NOMO-1 treated with DMSO at 0.1 percent for 48 hours (cell line): ENCODE measurements around the gene SNAP25.

Experiments
- DNase-seq: peaks from one replicate; lab custom pipeline; 2025; ENCODE audit not compliant: unreplicated experiment; lab: John Stamatoyannopoulos, UW

SNAP25 gene

GRCh38 chr20:10261702-10262101 lies 43.1 kb downstream of the SNAP25 start:
- DNase-seq, result no peak

GRCh38 chr20:10263385-10264165 lies 44.9 kb downstream of the SNAP25 start:
- DNase-seq, result peak; percentile 10

- DNase-seq, result no peak
Measured at GRCh38 chr20:10264166-10264558, 45.5 kb downstream of the SNAP25 start.

GRCh38 chr20:10268636-10269035 lies 50.0 kb downstream of the SNAP25 start:
- DNase-seq, result no peak

- no peak for DNase-seq
Measured at GRCh38 chr20:10270630-10271029, 52.0 kb downstream of the SNAP25 start.

GRCh38 chr20:10271494-10272219 lies 53.0 kb downstream of the SNAP25 start:
- no peak for DNase-seq

- DNase-seq, result no peak
Measured at GRCh38 chr20:10276878-10277580, 58.4 kb downstream of the SNAP25 start.

- DNase-seq, result no peak
Measured at GRCh38 chr20:10277616-10278015, 59.0 kb downstream of the SNAP25 start.

- no peak for DNase-seq
Measured at GRCh38 chr20:10278412-10278811, 59.8 kb downstream of the SNAP25 start.

- no peak for DNase-seq
Measured at GRCh38 chr20:10280018-10280908, 61.6 kb downstream of the SNAP25 start.

GRCh38 chr20:10281911-10282310 lies 63.3 kb downstream of the SNAP25 start:
- no peak for DNase-seq

GRCh38 chr20:10282979-10283456 lies 64.4 kb downstream of the SNAP25 start:
- DNase-seq, result no peak

- no peak for DNase-seq
Measured at GRCh38 chr20:10286356-10286755, 67.7 kb downstream of the SNAP25 start.

- DNase-seq, result no peak
Measured at GRCh38 chr20:10288421-10288820, 69.8 kb downstream of the SNAP25 start.

- no peak for DNase-seq
Measured at GRCh38 chr20:10288954-10289646, 70.5 kb downstream of the SNAP25 start.

GRCh38 chr20:10291568-10292248 lies 73.1 kb downstream of the SNAP25 start:
- DNase-seq, result no peak

- no peak for DNase-seq
Measured at GRCh38 chr20:10297223-10297622, 78.6 kb downstream of the SNAP25 start.

- no peak for DNase-seq
Measured at GRCh38 chr20:10297684-10298240, 79.1 kb downstream of the SNAP25 start.
